Inflammatory macrophage (primary cell): Measurements from ENCODE around the gene CIAO2B.

Experiments
- DNase-seq, 2 donors: peaks; one replicate each; pipeline ENCODE4 v3.0.0-alpha.2; 2020 to 2022

CIAO2B gene

GRCh38 chr16:66885491-66885890 lies 48.7 kb downstream of the CIAO2B start:
- no peak for DNase-seq

DNA sequence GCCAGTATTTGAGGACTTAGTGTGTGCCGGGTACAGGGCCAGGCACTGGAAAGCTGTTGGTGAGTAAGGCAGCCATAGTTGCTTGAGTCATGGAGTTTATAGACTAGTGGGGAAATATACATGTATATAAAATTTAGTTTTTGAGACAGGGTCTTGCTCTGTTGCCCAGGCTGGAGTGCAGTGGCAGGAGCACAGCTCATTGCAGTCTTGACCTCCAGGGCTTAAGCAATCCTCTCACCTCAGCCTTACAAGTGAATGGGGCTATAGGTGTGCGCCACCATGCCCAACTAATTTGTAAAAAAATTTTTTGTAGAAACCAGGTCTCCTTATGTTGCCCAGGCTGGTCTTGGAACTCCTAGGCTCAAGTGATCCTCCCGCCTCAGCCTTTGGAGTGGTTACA lies 51.5 kb downstream of the CIAO2B start:
- no peak for DNase-seq
